Measurements from ENCODE around the gene MYO18B.
"Not testable (repeated sequence)": the region's sequence is repeated elsewhere in the genome, so short reads cannot be mapped to it uniquely, and the experiment has no call there.

The MYO18B gene

DNA sequence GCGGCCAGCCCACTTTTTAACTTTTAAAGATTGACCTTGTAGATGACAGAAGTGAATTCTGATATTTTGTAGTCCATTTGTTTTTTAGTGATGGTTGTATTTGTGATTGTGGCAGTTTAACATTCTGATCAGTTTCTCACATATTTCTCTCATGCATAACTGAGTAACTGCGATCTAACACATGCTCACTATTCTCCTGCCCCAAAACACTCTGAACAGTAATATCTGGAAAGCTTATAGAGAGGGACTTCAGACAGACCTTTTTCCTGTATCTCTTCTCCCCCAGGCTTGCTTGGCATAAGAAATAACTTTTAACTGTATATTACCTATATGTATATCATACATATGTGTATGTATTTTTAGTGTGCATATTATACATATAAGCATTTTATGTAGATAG lies 37.3 kb upstream of the MYO18B start:
- H3K9ac ChIP-seq (ENCODE audit: low read depth, low read length) = no peak overlapping the region
- no peaks in the 10 kb centered on the region for H3K4me1 ChIP-seq (ENCODE audit: insufficient read depth, low read length)
- H3K36me3 ChIP-seq (ENCODE audit: insufficient read depth, low read length) = no peaks in the 10 kb centered on the region
- H3K9me3 ChIP-seq (ENCODE audit: control insufficient read depth, insufficient read depth, low read length) = no peaks in the 10 kb centered on the region

DNA sequence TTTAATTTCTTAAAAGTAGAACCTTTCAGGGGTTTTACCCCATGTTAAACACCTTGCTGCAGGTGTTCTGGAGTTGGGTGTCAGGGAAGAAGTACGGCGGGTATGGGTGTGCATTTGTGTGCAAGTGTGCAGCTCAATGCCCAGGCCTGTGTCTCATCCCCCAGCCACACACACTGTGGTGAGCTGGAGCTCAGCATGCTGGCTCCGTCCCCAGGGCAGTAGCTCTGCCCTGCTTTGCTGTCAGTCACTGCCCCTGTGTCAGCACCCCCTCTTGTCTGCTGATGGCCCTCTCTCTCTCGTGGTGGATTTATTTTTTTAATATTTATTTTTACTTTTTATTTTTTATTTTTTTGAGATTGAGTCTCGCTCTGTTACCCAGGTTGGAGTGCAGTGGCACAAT lies 35.8 kb upstream of the MYO18B start:
- Histone ChIP-seq H3K9me3 (ENCODE audit: control insufficient read depth, insufficient read depth, low read length) (no peaks in the 10 kb centered on the region), H3K36me3 (ENCODE audit: insufficient read depth, low read length) (no peaks in the 10 kb centered on the region), H3K9ac (ENCODE audit: low read depth, low read length) (no peak overlapping the region), H3K4me1 (ENCODE audit: insufficient read depth, low read length) (no peaks in the 10 kb centered on the region)

DNA sequence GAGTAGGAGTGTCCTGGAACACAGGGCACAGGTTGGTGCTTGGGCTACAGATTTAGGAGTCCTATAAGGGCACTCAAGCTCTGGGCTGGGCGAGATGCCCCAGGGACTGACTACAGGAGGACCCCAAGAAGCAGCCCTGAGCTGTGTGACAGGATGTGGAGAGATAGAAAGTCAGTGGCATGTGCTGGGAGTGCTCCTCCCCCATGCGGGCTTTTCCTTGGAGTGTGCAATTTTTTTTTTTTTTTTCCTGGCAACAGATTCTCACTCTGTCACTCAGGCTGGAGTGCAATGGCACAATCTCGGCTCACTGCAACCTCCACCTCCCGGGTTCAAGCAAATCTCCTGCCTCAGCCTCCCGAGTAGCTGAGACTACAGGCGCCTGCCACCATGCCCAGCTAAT lies 33.6 kb upstream of the MYO18B start:
- not testable (repeated sequence) for H3K9me3 ChIP-seq (ENCODE audit: control insufficient read depth, insufficient read depth, low read length); H3K4me1 ChIP-seq (ENCODE audit: insufficient read depth, low read length); H3K36me3 ChIP-seq (ENCODE audit: insufficient read depth, low read length); H3K9ac ChIP-seq (ENCODE audit: low read depth, low read length)

- Histone ChIP-seq H3K36me3 (ENCODE audit: insufficient read depth, low read length) (no peaks in the 10 kb centered on the region), H3K9me3 (ENCODE audit: control insufficient read depth, insufficient read depth, low read length) (no peaks in the 10 kb centered on the region), H3K9ac (ENCODE audit: low read depth, low read length) (no peak overlapping the region), H3K4me1 (ENCODE audit: insufficient read depth, low read length) (no peaks in the 10 kb centered on the region)
Measured at GRCh38 chr22:25709758-25710157, 32.2 kb upstream of the MYO18B start.

GRCh38 chr22:25710501-25710900 lies 31.5 kb upstream of the MYO18B start:
- H3K36me3 ChIP-seq (ENCODE audit: insufficient read depth, low read length) = no peaks in the 10 kb centered on the region
- no peaks in the 10 kb centered on the region for H3K9me3 ChIP-seq (ENCODE audit: control insufficient read depth, insufficient read depth, low read length)
- H3K4me1 ChIP-seq (ENCODE audit: insufficient read depth, low read length) = no peaks in the 10 kb centered on the region
- no peak overlapping the region for H3K9ac ChIP-seq (ENCODE audit: low read depth, low read length)

- no peak overlapping the region for H3K9ac ChIP-seq (ENCODE audit: low read depth, low read length)
- H3K9me3 ChIP-seq (ENCODE audit: control insufficient read depth, insufficient read depth, low read length) = no peaks in the 10 kb centered on the region
- no peaks in the 10 kb centered on the region for H3K36me3 ChIP-seq (ENCODE audit: insufficient read depth, low read length)
- H3K4me1 ChIP-seq (ENCODE audit: insufficient read depth, low read length) = no peaks in the 10 kb centered on the region
Measured at GRCh38 chr22:25711491-25711890, 30.5 kb upstream of the MYO18B start.

DNA sequence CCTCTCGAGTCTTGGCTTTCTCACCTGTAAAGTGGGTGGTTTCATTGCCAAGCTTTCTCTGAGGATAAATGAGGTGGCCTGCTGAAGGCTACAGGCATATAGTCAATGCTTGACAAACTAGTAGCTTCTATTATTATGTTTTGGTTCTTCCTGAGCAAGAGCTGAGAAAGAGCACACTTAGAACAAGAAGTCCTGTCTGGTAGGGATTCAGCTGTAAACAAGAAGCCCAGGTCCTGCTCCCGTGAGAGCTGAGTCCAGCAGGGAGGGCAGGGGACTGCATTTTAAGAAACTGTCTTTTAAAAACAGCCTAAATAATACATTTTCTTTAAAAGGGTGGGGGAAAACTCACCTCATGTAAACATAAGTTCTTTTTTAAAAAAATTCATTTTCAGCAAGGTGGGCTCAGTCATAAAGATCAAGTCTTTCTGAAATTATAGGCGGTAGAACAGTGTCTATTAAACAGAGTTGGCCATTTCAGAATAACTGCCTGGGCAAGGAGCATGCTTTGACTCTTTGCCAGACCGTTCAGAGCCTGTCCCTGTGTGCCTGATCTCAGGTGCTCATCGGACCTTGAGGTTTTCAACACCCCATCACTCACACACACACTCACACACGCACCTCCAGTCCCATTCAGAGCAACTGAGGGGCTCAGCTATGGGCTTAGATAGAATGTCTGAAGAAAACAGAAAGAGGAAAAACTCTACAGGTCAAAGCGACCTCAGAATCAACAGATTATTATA lies 29.2 kb upstream of the MYO18B start:
- Histone ChIP-seq H3K4me1 (ENCODE audit: insufficient read depth, low read length) (no peaks in the 10 kb centered on the region), H3K36me3 (ENCODE audit: insufficient read depth, low read length) (no peaks in the 10 kb centered on the region), H3K9ac (ENCODE audit: low read depth, low read length) (no peak overlapping the region), H3K9me3 (ENCODE audit: control insufficient read depth, insufficient read depth, low read length) (no peaks in the 10 kb centered on the region)

DNA sequence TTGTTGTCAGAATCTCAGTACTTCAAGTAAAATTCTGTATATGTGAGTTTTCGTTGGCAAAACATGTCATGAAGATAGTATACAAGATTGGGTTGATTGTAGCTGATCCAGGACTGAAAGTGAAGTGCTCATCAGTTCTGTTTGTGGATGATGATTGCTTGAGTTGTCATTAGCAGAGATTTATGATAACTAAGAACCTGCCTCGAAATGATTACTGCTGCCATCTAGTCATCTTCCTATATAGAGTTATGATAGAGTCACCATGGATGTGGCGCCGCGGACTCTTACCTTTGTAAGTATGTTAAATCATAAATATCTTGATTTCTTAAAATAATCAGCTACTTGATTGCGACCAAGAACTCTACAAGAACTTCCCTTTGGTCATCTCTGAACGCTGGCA lies 27.9 kb upstream of the MYO18B start:
- Histone ChIP-seq H3K36me3 (ENCODE audit: insufficient read depth, low read length) (0 out of 2 replicates have a peak, but pooled peaks cover 3% of the 10 kb centered on the region), H3K9ac (ENCODE audit: low read depth, low read length) (no peak overlapping the region), H3K4me1 (ENCODE audit: insufficient read depth, low read length) (no peaks in the 10 kb centered on the region), H3K9me3 (ENCODE audit: control insufficient read depth, insufficient read depth, low read length) (no peaks in the 10 kb centered on the region)

GRCh38 chr22:25714739-25715138 lies 27.2 kb upstream of the MYO18B start:
- Histone ChIP-seq H3K9me3 (ENCODE audit: control insufficient read depth, insufficient read depth, low read length) (no peaks in the 10 kb centered on the region), H3K4me1 (ENCODE audit: insufficient read depth, low read length) (no peaks in the 10 kb centered on the region), H3K36me3 (ENCODE audit: insufficient read depth, low read length) (0 out of 2 replicates have a peak, but pooled peaks cover 3% of the 10 kb centered on the region), H3K9ac (ENCODE audit: low read depth, low read length) (no peak overlapping the region)

- Histone ChIP-seq H3K4me1 (ENCODE audit: insufficient read depth, low read length) (no peaks in the 10 kb centered on the region), H3K36me3 (ENCODE audit: insufficient read depth, low read length) (0 out of 2 replicates have a peak, but pooled peaks cover 3% of the 10 kb centered on the region), H3K9ac (ENCODE audit: low read depth, low read length) (no peak overlapping the region), H3K9me3 (ENCODE audit: control insufficient read depth, insufficient read depth, low read length) (no peaks in the 10 kb centered on the region)
Measured at GRCh38 chr22:25716637-25717036, 25.4 kb upstream of the MYO18B start.

DNA sequence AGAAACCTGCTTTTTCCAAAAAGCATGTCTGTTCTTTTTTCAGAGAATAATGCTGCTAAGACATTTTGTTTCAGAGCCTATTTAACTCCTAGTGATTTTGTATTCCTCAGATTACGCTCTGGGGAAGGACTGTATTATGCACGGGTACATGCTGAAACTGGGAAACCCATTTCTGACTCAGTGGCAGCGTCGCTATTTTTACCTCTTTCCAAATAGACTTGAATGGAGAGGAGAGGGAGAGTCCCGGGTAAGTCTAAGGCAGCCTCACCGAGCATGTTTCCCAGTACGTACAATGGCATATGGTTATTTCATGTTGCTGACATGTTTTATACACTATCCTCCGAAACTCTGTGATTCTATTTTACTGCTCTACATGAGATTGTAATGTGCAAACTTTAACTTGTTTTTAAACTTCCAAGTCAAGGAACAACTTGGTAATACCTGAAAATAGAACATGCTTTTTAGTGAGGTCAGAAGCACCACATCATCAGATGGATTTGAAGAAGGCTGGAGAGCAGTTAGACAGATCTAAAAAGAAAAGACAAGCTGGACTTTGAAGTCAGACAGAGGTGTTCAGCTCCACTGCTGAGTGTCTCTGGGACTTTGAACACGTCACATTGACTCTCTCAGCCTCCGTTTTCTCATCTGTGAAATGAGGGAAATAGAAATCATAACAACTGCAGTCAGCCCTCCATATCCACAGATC lies 23.7 kb upstream of the MYO18B start:
- Histone ChIP-seq H3K9me3 (ENCODE audit: control insufficient read depth, insufficient read depth, low read length) (no peaks in the 10 kb centered on the region), H3K4me1 (ENCODE audit: insufficient read depth, low read length) (no peaks in the 10 kb centered on the region), H3K36me3 (ENCODE audit: insufficient read depth, low read length) (peaks cover 3% of the 10 kb centered on the region; the same call in 1 of the 2 replicates), H3K9ac (ENCODE audit: low read depth, low read length) (no peak overlapping the region)

- H3K9me3 ChIP-seq (ENCODE audit: control insufficient read depth, insufficient read depth, low read length) = no peaks in the 10 kb centered on the region
- no peak overlapping the region for H3K9ac ChIP-seq (ENCODE audit: low read depth, low read length)
- 0 out of 2 replicates have a peak, but pooled peaks cover 5% of the 10 kb centered on the region for H3K4me1 ChIP-seq (ENCODE audit: insufficient read depth, low read length)
- peaks cover 3% of the 10 kb centered on the region; the same call in 1 of the 2 replicates for H3K36me3 ChIP-seq (ENCODE audit: insufficient read depth, low read length)
Measured at GRCh38 chr22:25722223-25722622, 19.8 kb upstream of the MYO18B start.

DNA sequence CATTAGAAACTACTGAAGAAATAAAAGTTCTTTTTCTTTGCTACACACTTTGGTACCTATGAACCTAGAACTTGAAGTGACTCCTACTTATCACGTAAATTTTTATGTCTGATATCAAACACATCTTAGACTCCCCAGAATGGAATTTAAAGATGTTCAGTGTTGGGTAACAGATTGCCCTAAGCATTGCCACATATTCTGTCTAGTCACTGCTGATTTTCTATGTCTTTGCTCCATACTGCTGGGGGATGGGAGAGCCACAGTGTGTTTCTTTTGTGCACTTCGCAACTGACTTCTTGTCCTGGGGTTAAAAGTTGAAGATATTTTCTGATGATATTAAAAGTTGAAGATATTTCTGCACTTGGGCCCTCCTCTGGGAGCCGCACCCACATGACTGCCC lies 19.4 kb upstream of the MYO18B start:
- peaks cover 3% of the 10 kb centered on the region; the same call in 1 of the 2 replicates for H3K36me3 ChIP-seq (ENCODE audit: insufficient read depth, low read length)
- no peaks in the 10 kb centered on the region for H3K9me3 ChIP-seq (ENCODE audit: control insufficient read depth, insufficient read depth, low read length)
- H3K4me1 ChIP-seq (ENCODE audit: insufficient read depth, low read length) = 0 out of 2 replicates have a peak, but pooled peaks cover 5% of the 10 kb centered on the region
- H3K9ac ChIP-seq (ENCODE audit: low read depth, low read length) = no peak overlapping the region

- Histone ChIP-seq H3K4me1 (ENCODE audit: insufficient read depth, low read length) (peaks cover 13% of the 10 kb centered on the region), H3K36me3 (ENCODE audit: insufficient read depth, low read length) (no peaks in the 10 kb centered on the region; the same call in 1 of the 2 replicates), H3K9me3 (ENCODE audit: control insufficient read depth, insufficient read depth, low read length) (no peaks in the 10 kb centered on the region), H3K9ac (ENCODE audit: low read depth, low read length) (no peak overlapping the region)
Measured at GRCh38 chr22:25726241-25726640, 15.7 kb upstream of the MYO18B start.

DNA sequence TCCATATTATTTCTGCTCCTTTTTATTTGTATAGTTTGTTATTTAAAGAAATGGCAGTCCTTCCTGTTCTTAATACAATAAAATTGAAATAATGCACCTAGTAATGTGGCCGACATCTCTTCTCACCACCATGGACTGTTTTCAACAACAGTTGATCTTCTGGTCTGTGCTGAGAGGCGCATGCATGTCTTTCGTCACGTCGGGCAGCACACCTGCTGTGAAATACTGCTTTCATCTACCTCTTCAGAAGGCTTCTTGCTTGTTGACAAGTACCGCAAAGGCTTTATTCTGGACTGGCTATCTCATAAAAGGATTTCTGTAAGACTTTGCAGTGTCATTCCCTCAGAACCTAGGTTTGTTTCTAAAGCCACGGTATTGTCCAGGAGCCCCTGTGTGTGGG lies 13.9 kb upstream of the MYO18B start:
- Histone ChIP-seq H3K9ac (ENCODE audit: low read depth, low read length) (no peak overlapping the region), H3K4me1 (ENCODE audit: insufficient read depth, low read length) (peaks cover 13% of the 10 kb centered on the region), H3K9me3 (ENCODE audit: control insufficient read depth, insufficient read depth, low read length) (no peaks in the 10 kb centered on the region), H3K36me3 (ENCODE audit: insufficient read depth, low read length) (no peaks in the 10 kb centered on the region)

Measured in ES-I3 (cell line).